Liver (tissue), 9 donors: ENCODE results near the gene MDC1. TPM values are rescaled to one million over a fixed set of nuclear protein-coding genes. Genes with fewer than 3 reads are reported as not detected.

Source experiments
- DNase-seq: peaks from one replicate; pipeline ENCODE4 v3.0.0-alpha.2; 2017; ENCODE audit warnings: low spot score
- H3K27ac ChIP-seq, 2 donors: one replicate each; pipeline ENCODE4 v1.7.0; 2013; ENCODE audit warnings: inconsistent platforms in 2 of 2, low read length in 2 of 2, control low read depth in 1 of 2, low read depth in 1 of 2, mild to moderate bottlenecking in 1 of 2
- H3K27me3 ChIP-seq, 4 donors: one replicate each; pipeline versions ENCODE4 v1.6.1 to v1.7.0; 2013; ENCODE audit warnings: low read length in 3 of 4, inconsistent platforms in 1 of 4, mild to moderate bottlenecking in 1 of 4, moderate library complexity in 1 of 4; ENCODE audit not compliant: control insufficient read depth in 4 of 4, insufficient read depth in 4 of 4
- H3K36me3 ChIP-seq, 4 donors: one replicate each; pipeline versions ENCODE4 v1.6.1 to v1.7.0; 2013; ENCODE audit warnings: low read length in 3 of 4, mild to moderate bottlenecking in 3 of 4, low read depth in 1 of 4, moderate library complexity in 1 of 4; ENCODE audit not compliant: control insufficient read depth in 4 of 4, insufficient read depth in 3 of 4
- H3K4me1 ChIP-seq, 4 donors: one replicate each; pipeline versions ENCODE4 v1.6.1 to v1.7.0; 2013; ENCODE audit warnings: low read length in 3 of 4, mild to moderate bottlenecking in 3 of 4, moderate library complexity in 1 of 4; ENCODE audit not compliant: control insufficient read depth in 4 of 4, insufficient read depth in 4 of 4
- H3K4me3 ChIP-seq, 3 donors: one replicate each; pipeline versions ENCODE4 v1.6.1 to v1.7.0; 2013; ENCODE audit warnings: low read length in 3 of 3, control low read depth in 1 of 3, low read depth in 1 of 3, mild to moderate bottlenecking in 1 of 3
- H3K9ac ChIP-seq, 2 donors: one replicate each; pipeline ENCODE4 v1.7.0; 2013; ENCODE audit warnings: low read length in 2 of 2, mild to moderate bottlenecking in 2 of 2, moderate library complexity in 2 of 2, control low read depth in 1 of 2, low read depth in 1 of 2
- H3K9me3 ChIP-seq, 4 donors: one replicate each; pipeline versions ENCODE4 v1.6.1 to v1.7.0; 2013; ENCODE audit warnings: low read length in 3 of 4; ENCODE audit not compliant: control insufficient read depth in 4 of 4
- ATF3 ChIP-seq: IDR thresholded peaks from 2 replicates; pipeline ENCODE4 v1.6.1; 2016; ENCODE audit warnings: antibody characterized with exemption
- CTCF ChIP-seq: fragments of 150-350 bp; IDR thresholded peaks from 2 replicates; pipeline ENCODE4 v1.5.1; 2017; ENCODE audit warnings: improper control_type of control experiment, low read depth, low read length; ENCODE audit not compliant: missing input control
- EGR1 ChIP-seq, 2 donors: IDR thresholded peaks; 2 replicates each; pipeline ENCODE4 v1.6.1; 2016 to 2018; ENCODE audit warnings: antibody characterized with exemption in 2 of 2, low read depth in 2 of 2
- FOXA1 ChIP-seq: IDR thresholded peaks from 2 replicates; pipeline ENCODE4 v1.6.1; 2016; ENCODE audit warnings: antibody characterized with exemption
- FOXA2 ChIP-seq: IDR thresholded peaks from 2 replicates; pipeline ENCODE4 v1.6.1; 2016; ENCODE audit warnings: antibody characterized with exemption
- GABPA ChIP-seq, 2 donors: IDR thresholded peaks in 1 of 2; conservative IDR thresholded peaks in 1 of 2; 2 replicates each; pipeline ENCODE4 v1.6.1; 2016; ENCODE audit warnings: antibody characterized with exemption in 2 of 2, mild to moderate bottlenecking in 1 of 2, moderate library complexity in 1 of 2
- HNF4G ChIP-seq: IDR thresholded peaks from 2 replicates; pipeline ENCODE4 v1.6.1; 2016; ENCODE audit warnings: antibody characterized with exemption
- JUND ChIP-seq, 2 donors: IDR thresholded peaks; 2 replicates each; pipeline ENCODE4 v1.6.1; 2016; ENCODE audit warnings: antibody characterized with exemption in 2 of 2
- MAX ChIP-seq: IDR thresholded peaks from 2 replicates; pipeline ENCODE4 v1.6.1; 2016; ENCODE audit warnings: antibody characterized with exemption
- NR2F2 ChIP-seq: IDR thresholded peaks from 2 replicates; pipeline ENCODE4 v1.6.1; 2016; ENCODE audit warnings: antibody characterized with exemption
- RAD21 ChIP-seq, 2 donors: IDR thresholded peaks; 2 replicates each; pipeline ENCODE4 v1.6.1; 2016; ENCODE audit warnings: antibody characterized with exemption in 2 of 2, mild to moderate bottlenecking in 2 of 2
- REST ChIP-seq: IDR thresholded peaks from 2 replicates; pipeline ENCODE4 v1.6.1; 2016; ENCODE audit warnings: antibody characterized with exemption, mild to moderate bottlenecking
- RXRA ChIP-seq, 2 donors: IDR thresholded peaks; 2 replicates each; pipeline ENCODE4 v1.6.1; 2017 to 2018; ENCODE audit warnings: antibody characterized with exemption in 2 of 2, mild to moderate bottlenecking in 1 of 2
- SP1 ChIP-seq: IDR thresholded peaks from 2 replicates; pipeline ENCODE4 v1.6.1; 2018; ENCODE audit warnings: antibody characterized with exemption, mild to moderate bottlenecking
- TAF1 ChIP-seq: conservative IDR thresholded peaks from 2 replicates; pipeline ENCODE4 v1.6.1; 2016; ENCODE audit warnings: antibody characterized with exemption, mild to moderate bottlenecking
- YY1 ChIP-seq: IDR thresholded peaks from 2 replicates; pipeline ENCODE4 v1.6.1; 2016; ENCODE audit warnings: antibody characterized with exemption, mild to moderate bottlenecking
- ZBTB33 ChIP-seq: IDR thresholded peaks from 2 replicates; pipeline ENCODE4 v1.6.1; 2016; ENCODE audit warnings: antibody characterized with exemption
- WGBS: extraction: QIAGEN DNeasy Blood & Tissue Kit; methylation state at CpG from one replicate; pipeline ENCODE4 v1.1.7; 2013; 5-methylcytosine and 5-hydroxymethylcytosine counted together
- polyA plus RNA-seq, 2 donors: library from polyadenylated mRNA; stranded (reverse) in 1 of 2; unstranded in 1 of 2; fragments of 200-250 nt in 1 of 2; fragments of >200 nt in 1 of 2; fragmentation: Nextera tagmentation in 1 of 2; extraction: Ambion mirVana in 1 of 2; gene quantifications; one replicate each; pipeline versions ENCODE4 v1.2.1 to v1.2.3, GENCODE V29; 2013 to 2015
- total RNA-seq, 2 donors: library from RNA; depleted of rRNA; stranded (reverse); fragments of >200 nt; gene quantifications; one replicate each; pipeline ENCODE4 v1.2.3, GENCODE V29; 2014
- donor health status: healthy.
- donor health status: healthy.
- donor health status: healthy.
- donor health status: healthy.
- donor health status: healthy.

MDC1 gene
- total and polyA plus RNA-seq, 4 donors = 5.9 to 15.5 (median 8.4) TPM

- Histone ChIP-seq H3K27me3 (no peaks in the 10 kb centered on the region), H3K4me1 (peaks cover 2 to 23% (median 18%) of the 10 kb centered on the region in 4 donors), H3K9me3 (no peaks in the 10 kb centered on the region), H3K27ac (peak overlapping the region; percentile 87 to 93), H3K9ac (no peak overlapping the region), H3K4me3 (no peak overlapping the region), H3K36me3 (no peaks in the 10 kb centered on the region)
- 94% methylated on average over 1 of the region's 1 CpG for WGBS
- no peak for DNase-seq
- TF ChIP-seq RAD21 (IDR thresholded peaks at IDR 0.05) (no peak), YY1 (no peak), TAF1 (no peak), NR2F2 (no peak), REST (no peak), ATF3 (no peak), RXRA (IDR thresholded peaks at IDR 0.05) (no peak), GABPA (IDR thresholded peaks at IDR 0.05 in 1 of 2, conservative IDR thresholded peaks at IDR 0.05 in 1 of 2) (no peak), HNF4G (no peak), EGR1 (IDR thresholded peaks at IDR 0.05; ENCODE audit: low read depth in 2 of 2) (no peak), JUND (IDR thresholded peaks at IDR 0.05) (no peak), FOXA1 (no peak), CTCF (no peak), ZBTB33 (no peak), SP1 (no peak), FOXA2 (no peak)
Measured at GRCh38 chr6:30763155-30763617, 46.1 kb upstream of the MDC1 start.

GRCh38 chr6:30761791-30762429, 44.8 kb upstream of the MDC1 start:
- 95% methylated on average over 4 of the region's 4 CpGs for WGBS
- no peak overlapping the region for H3K4me3 ChIP-seq
- no peak for DNase-seq
- H3K36me3 ChIP-seq = no peaks in the 10 kb centered on the region
- H3K27me3 ChIP-seq = no peaks in the 10 kb centered on the region
- no peaks in the 10 kb centered on the region for H3K9me3 ChIP-seq
- no peak overlapping the region for H3K27ac ChIP-seq
- peaks cover 2 to 23% (median 18%) of the 10 kb centered on the region in 4 donors for H3K4me1 ChIP-seq
- H3K9ac ChIP-seq = no peak overlapping the region
- TF ChIP-seq ZBTB33 = no peak
- no peak for TF ChIP-seq MAX
- no peak for TF ChIP-seq TAF1
- no peak for TF ChIP-seq RXRA (IDR thresholded peaks at IDR 0.05)
- TF ChIP-seq HNF4G = no peak
- TF ChIP-seq REST = no peak
- TF ChIP-seq JUND (IDR thresholded peaks at IDR 0.05) = no peak
- no peak for TF ChIP-seq GABPA (IDR thresholded peaks at IDR 0.05 in 1 of 2, conservative IDR thresholded peaks at IDR 0.05 in 1 of 2)
- TF ChIP-seq FOXA2 = no peak
- TF ChIP-seq NR2F2 = no peak
- no peak for TF ChIP-seq YY1
- no peak for TF ChIP-seq FOXA1
